NOMO-1 treated with DMSO at 0.1 percent for 48 hours (cell line): ENCODE results near the gene CACNA2D3.

ENCODE experiments used
- DNase-seq: peaks from one replicate; lab custom pipeline; 2025; ENCODE audit not compliant: unreplicated experiment; lab: John Stamatoyannopoulos, UW

Gene CACNA2D3

DNA sequence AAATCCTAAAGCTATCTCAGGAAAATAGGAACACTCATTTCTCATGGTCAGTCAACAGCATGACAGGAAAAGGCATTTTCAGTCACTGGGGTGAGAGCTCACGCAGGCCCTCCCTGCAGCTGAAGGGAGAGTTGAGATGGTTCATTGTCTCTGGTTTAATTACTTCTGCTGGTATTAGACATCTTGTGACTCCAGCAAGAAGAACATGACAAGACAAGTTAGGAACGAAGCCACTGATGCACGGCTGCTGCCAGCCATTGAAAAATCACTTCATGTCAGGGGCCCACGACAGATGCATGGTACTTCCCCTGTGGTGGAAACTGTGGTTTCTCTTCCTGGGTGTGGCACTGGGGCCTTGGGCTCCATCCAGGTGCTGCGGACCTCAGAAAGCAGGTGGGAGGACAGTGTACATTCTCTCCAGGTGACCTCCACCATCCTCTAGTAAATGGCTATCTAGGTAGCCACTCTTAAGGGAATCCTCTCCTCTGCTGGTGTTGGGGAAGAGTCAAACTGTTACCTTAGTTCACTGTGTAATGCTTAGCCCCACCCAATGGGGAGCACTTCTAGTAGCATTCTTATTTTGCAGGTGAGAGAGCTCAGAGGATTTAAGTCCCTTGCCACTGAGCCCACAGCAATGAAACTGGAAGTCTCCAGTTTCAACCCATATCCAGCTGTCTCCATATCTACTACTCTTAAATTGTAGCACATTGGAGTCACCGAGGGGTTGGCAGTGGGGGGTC is 531.3 kb downstream of the CACNA2D3 start:
- DNase-seq = no peak

DNA sequence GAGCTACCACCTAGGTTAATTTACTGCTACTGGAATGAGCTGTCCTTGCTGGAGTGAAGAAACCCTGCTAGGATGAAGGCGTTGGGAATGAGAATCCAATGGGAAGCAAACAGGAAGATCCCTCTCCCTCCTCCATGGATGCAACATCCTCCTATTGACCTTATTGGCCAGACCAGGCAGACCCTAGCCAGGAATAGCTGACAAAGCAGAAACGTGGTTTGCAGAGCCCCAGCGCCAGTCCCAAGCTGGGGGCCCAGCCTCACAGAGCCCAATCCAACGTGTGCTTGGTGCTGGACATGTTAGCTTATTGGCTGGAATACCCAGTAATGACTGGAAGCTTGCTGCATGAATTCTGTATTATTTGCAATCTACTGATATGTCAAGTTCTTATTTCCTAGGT is 532.4 kb downstream of the CACNA2D3 start:
- DNase-seq = no peak

DNA sequence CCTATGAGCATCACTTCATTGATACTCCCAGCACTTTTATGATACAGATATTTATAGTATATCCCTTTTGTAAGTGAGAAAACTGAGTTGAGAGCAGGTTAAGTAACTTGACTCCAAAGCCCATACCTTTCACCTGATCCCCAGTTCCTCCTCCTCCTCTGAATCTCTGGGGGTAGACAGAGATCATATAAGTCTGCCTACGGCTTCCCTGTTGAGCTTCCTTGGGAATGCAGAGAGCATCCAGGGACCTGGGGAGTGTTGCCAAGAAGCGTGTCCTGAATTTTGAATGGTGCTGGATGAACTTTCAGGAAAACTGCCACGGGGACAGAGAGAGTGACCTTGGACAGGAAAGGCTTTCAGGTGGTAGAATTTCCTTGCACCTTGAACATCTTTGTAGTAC is 537.0 kb downstream of the CACNA2D3 start:
- DNase-seq = no peak

DNA sequence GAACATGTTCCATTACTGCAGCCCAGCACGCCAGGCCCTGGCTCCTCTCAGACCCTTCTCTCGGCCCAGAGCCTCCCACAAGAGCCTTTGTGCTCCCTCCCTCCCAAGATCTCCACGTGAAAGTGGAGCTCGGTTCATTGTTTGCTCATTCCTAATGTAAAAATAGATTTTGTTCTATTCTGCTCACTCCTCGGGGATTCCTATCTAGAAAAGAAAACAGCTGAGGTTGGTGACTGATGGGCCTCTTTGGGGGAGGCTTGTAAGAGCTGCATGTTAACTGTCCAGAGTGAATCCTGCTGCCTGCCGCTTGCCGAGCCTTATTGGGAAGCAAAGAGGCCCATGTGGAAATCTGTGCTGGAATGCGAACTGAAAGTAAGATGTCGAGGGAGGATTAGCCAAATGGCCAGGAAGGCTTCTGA is 538.4 kb downstream of the CACNA2D3 start:
- no peak for DNase-seq

DNA sequence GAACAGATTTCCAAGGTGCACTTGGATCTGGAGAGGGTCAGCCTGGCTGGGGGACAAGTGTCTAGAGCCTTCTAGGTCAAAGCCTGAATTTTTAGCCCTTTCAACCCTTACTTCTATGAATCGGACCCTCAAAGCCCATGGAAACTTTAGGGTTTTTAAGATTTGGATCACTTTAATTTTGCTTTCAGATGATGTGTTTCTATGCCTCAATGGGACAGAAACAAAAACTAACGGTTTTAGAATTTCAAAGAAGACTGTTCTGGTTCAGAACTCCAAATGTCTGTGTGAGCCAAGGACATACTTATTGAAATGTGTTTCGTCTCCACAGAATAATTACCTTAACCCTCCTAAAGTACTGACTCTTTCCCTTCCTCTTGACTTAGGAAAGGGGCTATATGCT is 538.8 kb downstream of the CACNA2D3 start:
- no peak for DNase-seq

DNA sequence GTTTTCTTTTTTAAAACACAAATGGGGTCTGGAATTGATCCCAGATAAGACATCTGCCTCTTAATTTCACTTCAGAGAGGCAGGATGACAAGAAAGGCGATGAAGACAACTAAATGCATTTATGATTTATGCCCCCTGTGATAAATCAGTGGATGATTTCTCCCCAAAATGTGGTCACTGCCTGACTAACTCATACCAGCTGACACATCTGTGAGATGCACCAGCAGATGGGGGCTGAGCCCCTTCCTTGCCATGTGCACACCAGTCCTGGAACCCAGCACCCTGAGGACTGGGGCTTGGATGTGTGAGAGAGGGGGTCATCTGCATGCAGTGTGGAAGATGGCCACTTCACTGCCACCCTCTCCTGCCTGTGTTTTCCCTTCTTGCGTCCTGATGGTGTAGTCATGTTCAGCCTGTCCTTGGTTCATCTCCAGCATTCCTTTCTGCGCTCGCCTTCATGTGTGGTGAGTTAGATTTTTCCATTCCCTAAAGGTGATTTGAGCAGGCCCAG is 541.2 kb downstream of the CACNA2D3 start:
- no peak for DNase-seq

DNA sequence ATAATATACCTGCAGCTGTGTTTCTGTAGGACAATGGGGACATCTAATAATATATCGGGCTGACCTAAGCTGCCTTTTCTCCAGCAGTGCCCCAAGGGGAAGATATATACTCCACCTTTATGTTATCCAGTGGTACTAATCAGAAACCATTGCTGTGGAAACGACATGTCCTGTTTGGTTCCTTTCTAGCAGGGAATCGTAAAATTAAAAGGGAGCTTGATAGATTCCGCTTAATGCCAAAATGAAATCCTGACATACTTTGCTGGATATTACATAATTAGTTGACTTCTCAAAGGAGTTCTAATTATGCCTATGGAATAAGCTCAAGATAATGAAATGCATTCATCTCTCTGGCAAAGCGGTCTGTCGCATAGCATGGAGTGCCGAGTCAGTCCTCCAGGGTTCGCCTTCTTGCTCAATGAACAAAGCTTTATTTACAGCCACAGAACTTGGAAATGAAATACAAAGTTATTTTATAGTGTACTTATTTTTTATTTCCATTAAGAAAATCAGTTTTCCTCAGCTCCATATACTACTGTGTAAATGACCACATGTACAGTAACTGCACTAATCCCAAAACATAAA is 542.8 kb downstream of the CACNA2D3 start:
- DNase-seq = no peak

DNA sequence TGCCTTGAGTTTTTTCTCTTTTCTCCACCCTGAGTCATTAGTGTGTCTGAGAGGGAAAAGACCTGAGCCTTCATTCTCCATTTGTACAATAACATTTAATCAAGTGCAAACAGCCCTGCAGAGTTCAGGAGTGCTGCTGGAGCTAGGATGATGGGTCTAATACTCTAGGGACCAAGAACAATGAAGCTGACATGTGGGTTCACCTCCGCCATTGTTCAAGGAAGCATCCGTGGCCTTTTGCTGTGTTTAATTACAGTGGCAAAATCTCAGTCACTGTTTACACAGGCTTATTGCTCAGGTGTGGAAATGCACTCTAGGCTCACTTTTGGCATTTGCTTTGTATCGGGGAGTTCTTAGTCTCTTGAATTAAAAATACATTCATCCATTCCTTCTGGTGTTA is 545.9 kb downstream of the CACNA2D3 start:
- no peak for DNase-seq

DNA sequence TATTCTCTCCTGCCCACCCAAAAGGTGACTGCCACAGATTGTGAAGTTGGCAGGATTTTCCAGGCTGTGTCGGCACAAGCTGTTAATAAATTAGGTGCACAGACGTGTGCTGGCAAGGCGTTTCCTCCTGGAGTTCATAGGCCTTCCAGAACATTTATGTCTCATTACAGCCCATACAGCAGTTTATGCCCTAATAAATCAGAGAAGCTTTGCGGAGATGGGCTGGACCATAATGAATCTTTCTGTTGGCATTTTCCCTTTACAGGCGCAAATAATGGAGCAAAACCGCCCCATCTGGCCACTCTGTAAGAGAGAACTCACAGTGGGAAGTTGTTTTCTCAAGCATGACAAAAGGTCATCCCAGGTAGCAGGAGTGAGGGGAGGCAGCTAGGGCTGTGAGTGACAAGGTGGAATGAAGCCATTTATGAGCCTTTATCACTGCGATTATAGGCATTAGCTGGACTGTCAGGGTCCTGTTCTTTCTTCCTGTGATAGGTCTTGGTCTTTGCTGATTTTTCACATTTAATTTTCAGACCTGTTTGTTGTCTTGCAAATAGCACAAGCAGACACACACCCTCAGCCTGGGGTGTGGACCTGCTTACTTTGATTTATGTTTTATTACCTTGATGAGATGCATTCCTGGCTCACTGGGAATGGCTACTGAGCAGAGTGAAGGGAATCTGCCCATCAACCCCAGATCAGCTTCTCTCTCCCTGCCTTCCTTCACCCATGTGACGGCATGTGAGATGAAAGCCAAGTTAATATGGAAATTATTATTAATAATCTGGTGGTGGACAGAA is 548.0 kb downstream of the CACNA2D3 start:
- no peak for DNase-seq

DNA sequence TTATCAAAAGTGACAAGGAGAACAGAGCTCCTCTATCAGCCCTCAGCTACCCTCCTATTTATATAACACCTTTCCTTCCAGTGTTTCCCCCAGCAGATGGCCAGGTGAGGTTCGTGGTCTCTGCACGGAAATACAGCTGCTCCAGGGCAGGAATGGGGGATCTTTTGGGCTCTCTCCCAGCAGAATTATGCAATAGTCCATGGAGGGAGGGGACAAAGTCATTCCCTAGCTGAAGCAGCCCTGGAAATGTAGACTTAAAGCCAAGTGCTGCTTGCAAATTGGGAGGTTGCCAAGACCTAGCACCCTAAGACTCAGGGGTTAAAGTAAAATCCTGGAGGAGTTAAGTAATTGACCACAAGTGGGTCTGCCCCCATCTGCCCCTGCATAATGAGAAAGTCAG is 549.2 kb downstream of the CACNA2D3 start:
- no peak for DNase-seq

DNA sequence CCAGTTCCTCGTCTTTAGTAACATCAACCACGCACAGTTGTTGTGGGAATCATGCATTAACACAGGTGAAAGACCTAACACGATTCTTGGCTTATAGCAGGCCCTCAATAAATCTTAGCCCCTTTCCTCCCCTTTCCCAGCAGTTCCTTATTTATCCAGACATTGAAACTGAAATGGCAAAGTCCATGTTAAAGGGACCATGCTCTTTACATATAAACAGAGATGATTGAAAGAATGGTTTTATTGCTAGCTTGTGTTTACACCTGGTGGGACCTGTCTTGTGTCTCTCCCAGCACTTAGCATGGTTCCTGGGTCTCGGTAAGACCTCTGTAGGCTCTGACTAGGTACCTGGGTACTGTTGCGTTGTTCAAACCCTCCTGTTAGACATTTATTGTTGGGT is 553.7 kb downstream of the CACNA2D3 start:
- DNase-seq = no peak

DNA sequence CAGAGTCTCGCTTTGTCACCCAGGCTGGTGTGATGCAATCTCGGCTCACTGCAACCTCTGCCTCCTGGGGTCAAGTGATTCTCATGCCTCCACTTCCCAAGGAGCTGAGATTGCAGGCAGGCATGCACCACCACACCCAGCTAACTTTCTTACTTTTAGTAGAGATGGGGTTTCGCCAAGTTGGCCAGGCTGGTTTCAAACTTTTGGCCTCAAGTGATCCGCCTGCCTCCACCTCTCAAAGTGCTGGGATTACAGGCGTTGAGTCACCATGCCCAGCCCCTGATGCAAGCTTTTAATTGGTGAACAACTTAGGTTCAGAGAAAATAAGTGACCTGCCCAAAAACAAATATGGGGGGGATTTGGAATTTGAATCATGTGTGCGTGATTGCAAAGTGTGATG is 559.4 kb downstream of the CACNA2D3 start:
- DNase-seq = no peak

DNA sequence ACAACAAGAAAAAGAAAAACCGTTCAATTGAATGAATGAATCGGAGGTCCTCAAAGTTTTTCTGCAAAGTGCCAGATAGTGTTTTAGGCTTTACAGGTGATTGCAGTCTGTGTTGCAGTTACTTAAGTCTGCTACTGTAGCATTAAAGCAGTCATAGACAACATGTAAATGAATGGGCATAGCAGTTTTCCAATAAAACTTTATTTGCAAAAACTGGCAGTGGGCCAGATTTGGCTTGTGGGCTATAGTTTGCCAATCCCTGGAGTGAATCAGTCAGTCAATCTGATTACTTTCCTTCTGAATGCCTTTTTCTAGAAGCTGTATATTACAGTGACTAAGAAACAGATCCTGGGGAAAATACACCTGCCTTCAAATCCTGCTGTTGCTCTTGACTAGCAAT is 562.9 kb downstream of the CACNA2D3 start:
- no peak for DNase-seq

DNA sequence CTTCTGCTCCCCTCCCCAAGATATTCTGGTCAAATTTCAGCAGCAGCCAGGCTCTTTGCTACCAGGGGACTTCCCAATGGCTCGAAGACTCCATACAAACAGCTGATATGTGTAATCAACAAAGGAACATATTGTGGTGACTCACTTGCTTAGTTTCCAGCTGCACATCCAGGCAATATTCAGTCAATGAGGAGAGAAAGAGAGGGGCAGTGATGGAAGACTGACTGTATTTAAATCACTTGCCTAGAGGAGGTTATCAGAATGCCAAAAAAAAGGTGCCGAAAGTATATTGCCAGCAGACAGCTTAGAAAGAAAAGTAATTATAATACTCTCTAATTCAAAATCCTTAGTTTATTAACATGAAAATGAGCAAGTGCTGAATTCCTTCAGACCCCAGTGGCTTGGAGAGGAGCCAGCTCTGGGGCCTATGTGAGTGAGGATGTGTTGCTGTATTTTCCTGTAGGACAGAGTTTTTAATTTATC is 569.0 kb downstream of the CACNA2D3 start:
- no peak for DNase-seq

DNA sequence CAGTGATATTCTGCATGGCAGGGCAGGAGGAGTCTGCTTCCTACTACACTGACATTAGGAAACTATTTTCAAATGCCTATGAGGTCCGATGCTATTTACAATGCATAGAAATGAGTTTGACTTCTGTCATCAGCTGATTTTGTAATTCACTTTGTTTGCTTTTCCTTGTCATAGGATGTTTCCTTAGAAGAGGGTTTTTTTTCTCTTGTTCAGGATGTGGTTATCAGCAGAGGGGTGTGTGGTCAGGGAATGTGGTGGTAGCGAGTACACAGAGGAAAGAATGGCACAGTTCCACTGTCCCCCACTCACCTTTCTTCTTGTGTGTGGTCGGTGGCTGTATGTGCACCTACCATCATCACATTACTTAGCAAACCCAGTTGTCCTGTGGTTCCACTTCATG is 574.0 kb downstream of the CACNA2D3 start:
- no peak for DNase-seq

DNA sequence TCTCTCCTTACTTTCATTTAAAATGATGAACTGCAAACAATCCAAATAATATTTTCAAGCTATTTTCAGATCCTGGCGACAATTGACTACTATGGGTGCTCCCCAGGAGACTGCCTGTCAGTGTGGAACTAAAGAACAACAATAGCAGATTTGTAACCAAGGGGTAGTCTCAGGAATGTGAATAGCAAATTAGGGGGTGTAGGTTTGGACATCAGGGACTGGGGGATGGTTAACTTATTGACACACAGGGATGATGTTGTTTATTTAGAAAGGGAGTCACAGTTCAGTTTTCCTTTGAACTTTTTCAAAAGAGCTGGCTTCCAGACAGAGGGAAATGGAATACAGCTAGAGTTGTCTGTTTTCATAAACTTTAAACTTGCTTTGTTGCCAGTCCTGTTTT is 575.7 kb downstream of the CACNA2D3 start:
- DNase-seq = no peak

DNA sequence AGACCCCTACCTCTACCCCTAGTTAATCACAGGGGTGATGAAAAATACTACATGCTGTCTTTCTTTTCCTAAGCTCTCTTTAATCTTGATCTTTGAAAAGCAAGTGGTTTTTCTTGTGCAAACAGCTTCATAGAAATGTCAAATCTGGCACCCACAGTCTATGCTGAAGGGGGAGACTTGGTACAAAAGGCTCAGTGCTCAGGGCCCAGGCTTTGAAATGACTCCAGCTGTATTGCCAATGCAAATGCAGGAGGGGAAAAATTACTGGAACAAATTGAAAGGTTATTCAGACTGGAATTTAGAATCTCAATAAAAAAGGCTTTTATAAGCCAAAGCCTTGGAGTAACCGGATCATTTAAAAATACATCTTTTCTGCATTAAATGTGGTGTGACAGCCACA is 581.6 kb downstream of the CACNA2D3 start:
- DNase-seq = no peak

DNA sequence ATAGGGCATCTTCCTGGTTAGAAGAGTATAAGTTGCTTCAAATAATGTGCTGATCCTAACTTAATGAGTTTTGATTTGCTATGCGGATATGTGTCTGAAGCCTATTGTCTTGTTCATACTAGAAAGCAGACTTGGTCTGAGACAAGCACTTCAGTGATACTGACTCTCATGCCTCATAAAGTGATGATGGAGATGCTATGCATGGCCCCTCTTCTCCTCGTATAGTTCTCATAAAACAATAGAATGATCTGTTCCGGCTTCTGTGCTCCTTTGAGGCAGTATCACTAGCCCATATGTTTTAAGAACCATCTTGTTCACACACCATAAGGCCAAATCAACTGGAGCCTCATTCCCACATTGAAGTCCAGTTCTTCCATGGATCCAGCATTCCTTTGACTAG is 583.4 kb downstream of the CACNA2D3 start:
- no peak for DNase-seq

DNA sequence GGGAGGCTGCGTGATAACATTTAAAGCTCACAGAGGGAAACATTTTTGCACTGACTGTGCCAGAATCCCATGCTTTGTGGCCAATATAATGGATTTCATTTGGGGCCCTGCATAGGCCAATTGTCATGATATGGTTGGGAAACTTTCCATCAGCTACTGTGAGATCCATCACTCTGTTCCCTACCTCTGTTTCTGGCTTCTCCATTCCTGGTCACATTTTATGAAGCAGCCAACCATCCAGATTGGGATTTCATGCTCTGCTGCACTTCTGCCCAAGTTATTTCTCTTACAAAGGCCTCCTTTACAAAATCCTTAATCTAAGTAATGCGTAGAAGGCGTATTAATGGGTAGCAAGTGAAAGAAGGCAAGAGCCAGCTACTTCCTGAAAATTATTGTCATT is 584.4 kb downstream of the CACNA2D3 start:
- no peak for DNase-seq

DNA sequence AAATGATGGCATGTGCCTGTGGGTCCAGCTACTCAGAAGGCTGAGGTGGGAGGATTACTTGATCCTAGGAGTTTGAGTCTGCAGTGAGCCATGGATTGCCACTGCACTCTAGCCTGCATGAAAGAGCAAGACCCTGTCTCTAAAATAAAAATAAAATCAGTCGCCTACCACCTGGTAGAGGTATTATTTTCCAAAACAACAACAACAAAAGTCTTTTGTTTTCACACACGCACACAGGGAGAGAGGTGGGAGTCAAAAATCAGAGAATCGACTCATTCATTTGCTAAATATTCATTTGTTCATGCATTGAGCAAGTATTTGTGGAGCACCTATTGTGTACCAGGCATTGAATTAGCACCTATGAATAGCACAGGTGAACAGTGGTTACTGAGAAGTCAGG is 587.4 kb downstream of the CACNA2D3 start:
- DNase-seq = no peak

DNA sequence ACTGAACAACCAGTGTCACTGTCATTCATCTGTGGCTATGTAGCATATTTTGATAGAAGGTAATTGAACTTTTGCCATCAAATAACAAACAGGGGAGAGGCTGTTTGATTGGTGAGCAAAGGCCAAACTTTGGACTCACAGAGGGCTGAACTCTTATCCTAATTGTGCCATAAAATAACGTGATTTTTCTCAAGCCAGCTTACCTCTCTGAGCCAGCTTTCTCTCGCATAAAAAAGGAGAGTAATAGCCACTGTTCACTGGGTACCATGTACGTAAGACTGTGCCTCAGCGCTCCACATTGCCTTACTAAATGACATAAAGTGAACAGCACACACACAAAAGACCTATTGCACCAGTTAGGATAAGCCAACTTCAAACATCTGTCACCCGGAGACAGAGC is 588.6 kb downstream of the CACNA2D3 start:
- DNase-seq = no peak

DNA sequence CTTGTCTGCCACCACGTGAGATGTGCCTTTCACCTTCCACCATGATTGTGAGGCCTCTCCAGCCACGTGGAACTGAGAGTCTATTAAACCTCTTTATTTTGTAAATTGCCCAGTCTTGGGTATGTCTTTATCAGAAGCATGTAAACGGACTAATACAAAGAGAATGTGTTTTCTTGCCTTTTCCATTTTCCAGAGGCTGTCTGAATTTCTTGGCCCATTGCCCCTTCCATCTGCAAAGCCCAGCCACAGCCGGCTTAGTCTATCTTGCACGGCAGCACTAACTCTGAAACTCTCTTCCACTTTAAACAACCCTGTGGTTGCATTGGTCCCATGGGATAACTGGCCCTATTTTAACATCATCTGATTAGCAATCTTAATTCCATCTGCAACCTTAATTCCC is 590.2 kb downstream of the CACNA2D3 start:
- no peak for DNase-seq
